NOMO-1 (cell line): ENCODE measurements around the gene EIF2D.

Experiments used
- DNase-seq, 2 experiments: peaks; one replicate each; lab custom pipeline; 2025; ENCODE audit not compliant: unreplicated experiment in 2 of 2; lab: John Stamatoyannopoulos, UW

Gene EIF2D

DNA sequence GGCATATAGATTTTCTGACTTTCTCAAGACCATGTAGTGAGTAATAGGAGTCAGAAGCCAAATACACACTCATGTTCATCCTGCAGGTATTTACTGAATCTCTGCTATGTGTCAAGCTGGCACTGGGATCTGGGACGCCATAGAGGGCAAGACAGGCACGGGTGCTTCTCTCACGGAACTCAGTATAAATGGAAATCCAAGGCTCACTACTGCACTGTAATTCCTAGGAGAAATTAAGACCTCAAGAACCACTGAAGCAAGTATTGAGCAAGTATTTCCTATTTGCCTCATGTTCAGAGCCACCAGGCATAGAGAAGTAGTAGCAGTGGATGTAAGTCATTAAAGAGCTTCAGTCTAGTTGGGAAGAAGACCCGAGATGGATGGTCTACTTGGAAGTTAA, 38.9 kb downstream of the EIF2D start:
- peak in 1 of 2 experiments; percentile 31 for DNase-seq

GRCh38 chr1:206572835-206573234, 39.4 kb downstream of the EIF2D start:
- DNase-seq: no peak

DNA sequence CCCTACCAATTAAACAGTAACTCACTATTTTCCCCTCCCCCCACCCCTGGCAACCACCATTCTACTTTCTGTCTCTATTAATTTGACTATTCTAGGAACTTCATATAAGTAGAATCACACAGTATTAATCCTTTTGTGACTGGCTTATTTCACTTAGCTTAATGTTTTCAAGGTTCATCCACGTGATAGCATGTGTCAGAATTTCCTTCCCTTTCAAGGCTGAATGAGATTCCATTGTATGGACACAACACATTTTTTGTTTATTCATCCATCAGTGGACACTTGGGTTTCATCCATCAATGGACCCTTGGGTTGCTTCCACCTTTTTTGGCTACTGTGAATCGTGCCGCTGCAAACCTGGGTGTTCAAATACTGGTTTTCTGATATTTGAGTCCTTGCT, 41.7 kb downstream of the EIF2D start:
- no peak for DNase-seq

DNA sequence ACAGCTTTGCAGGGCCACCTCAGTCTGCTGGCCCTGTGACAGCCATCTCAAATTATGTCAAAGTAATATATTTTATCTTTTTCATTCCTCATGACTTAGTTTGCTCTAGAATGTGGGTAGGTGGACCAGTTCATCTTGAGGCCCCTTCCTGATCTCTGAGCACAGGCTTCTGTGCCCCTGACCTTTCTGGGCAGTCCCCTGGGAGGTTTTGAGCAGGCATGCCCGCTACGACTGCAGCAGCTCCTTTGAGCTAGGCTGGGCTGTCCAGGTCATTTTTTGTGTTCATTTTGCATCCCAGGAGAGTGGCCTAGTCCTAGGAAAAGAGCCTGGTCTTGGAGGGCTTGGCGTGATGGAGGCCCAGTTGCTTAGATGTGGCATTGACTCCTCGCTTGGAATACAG, 42.7 kb downstream of the EIF2D start:
- no peak for DNase-seq

DNA sequence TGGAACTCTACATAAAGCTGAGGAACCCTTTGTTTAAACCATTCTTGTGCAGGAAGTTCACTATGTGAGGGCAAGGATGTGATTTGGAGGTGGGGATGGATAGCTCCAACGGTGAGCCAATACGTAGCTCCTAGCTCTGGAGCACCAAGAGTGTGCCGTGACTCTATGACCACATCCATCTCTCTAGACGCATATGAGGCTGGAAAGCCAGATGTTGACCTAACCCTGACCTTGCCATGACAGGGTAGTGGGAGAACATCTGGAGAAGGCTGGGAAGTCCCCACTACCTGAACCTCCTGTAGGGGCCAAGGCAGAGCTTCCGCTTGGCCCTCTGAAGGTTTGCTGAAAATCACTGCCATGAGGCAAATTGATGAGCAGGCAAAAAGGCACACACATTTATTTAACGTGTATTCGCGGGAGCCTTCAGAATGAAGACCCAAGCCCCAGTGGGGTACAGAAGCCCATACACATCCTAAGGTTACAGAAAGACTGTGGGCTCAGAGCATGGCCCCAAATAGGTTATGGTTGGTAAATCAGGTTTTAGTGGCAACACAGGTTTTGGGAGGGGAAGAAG, 43.4 kb downstream of the EIF2D start:
- DNase-seq: no peak

- no peak for DNase-seq
Measured at GRCh38 chr1:206568256-206568655, 44.0 kb downstream of the EIF2D start.

GRCh38 chr1:206566999-206567398, 45.3 kb downstream of the EIF2D start:
- DNase-seq: no peak

DNA sequence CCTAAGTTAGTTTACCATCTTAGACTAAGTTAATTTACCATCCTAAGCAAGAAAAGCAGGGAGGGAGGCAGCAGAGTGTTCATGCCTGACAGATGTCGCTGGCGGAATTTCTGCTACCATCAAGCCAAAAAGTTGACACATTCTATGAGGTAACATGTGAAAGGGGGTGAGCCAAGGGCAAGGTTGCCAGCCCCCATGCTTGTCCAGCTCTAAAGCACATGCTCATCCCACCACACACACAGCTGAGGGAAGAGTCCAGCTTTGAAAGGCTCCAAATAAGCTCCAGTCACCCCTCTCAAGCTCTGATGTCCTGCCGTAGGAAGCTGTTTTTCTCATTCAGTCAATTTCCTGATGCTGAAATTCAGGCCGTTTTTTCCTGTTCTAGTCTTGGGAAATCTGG, 46.3 kb downstream of the EIF2D start:
- no peak for DNase-seq

DNA sequence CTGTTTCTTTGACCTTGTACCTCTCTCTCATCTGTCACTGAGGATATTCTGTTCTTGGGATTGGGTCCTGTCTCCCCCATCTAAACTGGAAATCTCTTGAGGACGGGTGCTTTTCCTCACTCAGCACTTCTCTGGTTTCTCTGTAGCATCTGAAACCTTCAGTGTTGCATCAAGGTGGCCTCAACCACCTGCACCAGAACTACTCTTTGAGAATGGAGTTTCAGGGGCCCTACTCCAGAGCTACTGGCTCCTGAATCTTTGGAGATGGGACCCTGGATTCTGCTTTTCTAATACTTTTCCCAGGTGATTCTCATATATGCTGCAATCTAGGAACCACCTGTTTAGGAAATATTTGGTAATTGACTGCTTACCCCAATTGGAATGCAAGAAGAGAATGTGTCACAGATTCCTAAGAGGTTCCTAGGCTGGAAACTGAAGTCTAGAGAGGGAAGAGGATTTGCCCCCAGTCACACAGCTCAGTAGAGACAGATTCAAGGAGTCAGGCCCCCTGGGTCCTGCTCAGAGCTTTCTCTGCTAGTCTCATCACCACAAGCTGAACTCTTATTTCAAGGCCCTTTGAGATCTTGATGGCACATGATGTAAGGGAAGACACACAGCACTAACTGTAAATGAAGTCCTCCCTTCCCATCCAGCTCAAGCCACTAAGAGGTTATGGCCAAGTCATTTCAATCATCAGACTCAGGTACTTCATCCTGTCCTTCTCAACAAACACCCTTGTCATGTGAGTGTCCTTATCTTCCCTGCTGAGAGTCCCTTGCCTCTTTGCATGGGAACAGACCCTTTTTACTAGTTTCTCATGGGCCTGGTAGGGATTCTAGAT, 48.7 kb downstream of the EIF2D start:
- DNase-seq: no peak

- DNase-seq: no peak
Measured at GRCh38 chr1:206560007-206560716, 52.1 kb downstream of the EIF2D start.

- DNase-seq: no peak
Measured at GRCh38 chr1:206559672-206559995, 52.6 kb downstream of the EIF2D start.

GRCh38 chr1:206558794-206559671, 53.2 kb downstream of the EIF2D start:
- peak; percentile 29 to 31 for DNase-seq

GRCh38 chr1:206557636-206558473, 54.4 kb downstream of the EIF2D start:
- peak; percentile 65 to 86 for DNase-seq

GRCh38 chr1:206556750-206557635, 55.3 kb downstream of the EIF2D start:
- DNase-seq: peak; percentile 88 to 95

- DNase-seq: no peak
Measured at GRCh38 chr1:206556047-206556749, 56.1 kb downstream of the EIF2D start.

DNA sequence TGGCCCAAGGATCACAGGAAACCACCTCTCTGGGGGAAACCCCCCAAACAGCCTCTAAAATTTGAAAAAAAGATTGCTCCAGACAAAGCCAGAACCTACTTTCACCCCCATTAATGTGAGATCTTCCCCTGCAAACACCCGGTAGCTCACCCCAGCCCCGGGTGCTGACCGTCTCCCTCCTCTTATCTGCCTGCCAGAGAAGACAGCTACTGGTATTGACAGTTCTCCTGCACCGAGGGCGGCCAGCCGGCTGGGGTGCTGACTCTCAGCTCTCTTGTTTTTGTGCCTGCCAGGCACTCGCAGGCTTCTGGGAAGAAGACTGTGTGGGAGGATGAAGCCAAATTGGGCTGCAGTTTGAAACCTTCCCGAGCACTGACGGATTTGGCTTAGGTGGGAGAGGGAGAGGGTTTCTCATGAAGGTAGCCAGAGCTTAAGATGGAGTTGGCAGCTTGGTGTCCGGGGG, 56.8 kb downstream of the EIF2D start:
- DNase-seq: no peak

GRCh38 chr1:206554701-206555472, 57.4 kb downstream of the EIF2D start:
- DNase-seq: no peak

DNA sequence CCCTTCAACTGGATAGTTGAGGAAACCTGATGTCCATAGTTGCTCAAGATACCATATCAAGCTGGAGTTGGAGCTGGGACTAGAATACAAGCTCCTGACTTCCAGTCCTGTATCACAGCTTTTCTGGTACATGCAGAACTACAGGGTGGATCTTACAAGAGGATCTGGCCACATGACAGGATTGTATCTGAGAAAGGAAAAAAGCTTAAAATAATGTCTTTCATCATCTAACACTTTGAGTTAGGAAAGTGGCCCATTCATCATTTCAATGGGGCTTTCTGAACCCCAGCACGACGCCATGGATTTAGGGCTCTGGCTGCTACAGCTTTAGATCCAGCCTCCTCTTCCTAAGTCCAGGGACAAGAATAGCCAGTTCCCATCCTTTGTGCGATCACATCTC, 58.1 kb downstream of the EIF2D start:
- DNase-seq: no peak
